ENCODE measurements around the gene KIAA1217.

KIAA1217 gene

GRCh38 chr10:24406809-24407483, 198.0 kb downstream of the KIAA1217 start:
- no peak for TF ChIP-seq JUND (IDR thresholded peaks at IDR 0.05; ENCODE audit: low read depth)
- no peak for DNase-seq (ENCODE audit: low read depth in 1 of 2, low spot score in 1 of 2)
- in situ Hi-C loops (cut with HindIII; ENCODE audit: low pct_unique_long_range_greater_than_20kb, low sequenced_read_pairs) = no loop called here

DNA sequence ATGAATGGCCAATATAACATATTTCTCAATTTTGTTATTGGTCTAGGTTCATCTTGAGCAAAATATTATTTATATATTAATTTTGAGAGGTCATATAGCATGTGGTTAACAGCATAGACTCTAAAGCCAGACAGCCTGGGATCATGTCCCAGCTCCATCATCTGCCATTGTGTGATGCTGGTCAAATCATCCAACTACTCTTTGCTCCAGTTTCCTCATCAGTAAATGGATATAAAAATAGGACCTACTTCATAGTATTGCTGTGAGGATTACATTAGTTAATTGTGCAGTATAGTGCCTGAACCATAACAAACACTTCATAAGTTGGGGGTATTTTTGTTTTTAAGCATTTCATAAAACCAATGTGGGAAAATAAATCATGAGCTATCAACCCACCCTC, 199.0 kb downstream of the KIAA1217 start:
- TF ChIP-seq JUND (IDR thresholded peaks at IDR 0.05; ENCODE audit: low read depth) = no peak

DNA sequence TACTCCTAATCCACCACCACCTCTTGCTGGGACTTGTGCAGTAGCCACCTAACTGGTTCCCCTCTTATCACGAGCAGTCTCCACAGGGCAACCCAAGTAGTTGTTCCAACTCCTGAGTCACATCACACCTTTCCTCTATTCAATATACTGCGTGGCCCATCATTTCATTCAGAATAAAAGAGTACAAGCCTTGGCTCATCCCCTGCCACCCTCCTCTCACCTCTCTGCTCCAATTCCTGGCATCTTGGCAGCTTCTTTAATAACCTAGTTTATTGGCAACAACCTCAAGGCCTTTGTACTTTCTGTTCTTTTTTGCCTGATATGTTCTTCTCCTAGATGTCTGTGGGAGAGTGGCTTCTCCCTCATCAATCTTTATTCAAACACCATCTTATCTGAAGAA, 199.4 kb downstream of the KIAA1217 start:
- DNase-seq (ENCODE audit: low read depth in 1 of 2, low spot score in 1 of 2) = no peak
- in situ Hi-C loops (cut with HindIII; ENCODE audit: low pct_unique_long_range_greater_than_20kb, low sequenced_read_pairs) = no loop called here
- TF ChIP-seq JUND (IDR thresholded peaks at IDR 0.05; ENCODE audit: low read depth) = no peak

More for the DNA sequence above, 199.0 kb downstream of the KIAA1217 start:
- in situ Hi-C loops (cut with HindIII; ENCODE audit: low pct_unique_long_range_greater_than_20kb, low sequenced_read_pairs) = no loop called here
- DNase-seq (ENCODE audit: low read depth in 1 of 2, low spot score in 1 of 2) = no peak

DNA sequence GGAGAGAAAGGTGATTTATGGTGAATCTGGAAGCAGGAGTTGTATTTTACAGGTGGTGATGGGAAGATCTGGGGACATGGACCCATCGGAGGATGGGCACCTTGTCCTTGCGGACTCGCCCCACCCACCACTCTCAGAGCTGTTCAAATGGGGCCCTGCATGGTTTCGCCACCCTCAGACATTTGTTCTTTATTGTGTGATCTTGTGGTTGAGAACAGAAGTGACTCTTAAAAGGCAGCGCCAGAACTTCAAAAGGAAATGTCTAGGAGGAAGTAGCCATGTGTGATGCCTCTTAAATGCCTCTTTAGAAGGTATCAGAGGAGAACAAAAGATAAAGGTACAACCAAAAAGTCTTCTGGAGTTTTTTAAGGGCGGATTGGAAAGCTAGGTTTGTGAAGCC, 205.7 kb downstream of the KIAA1217 start:
- no peak for DNase-seq (ENCODE audit: low read depth in 1 of 2, low spot score in 1 of 2)
- no peak for TF ChIP-seq JUND (IDR thresholded peaks at IDR 0.05; ENCODE audit: low read depth)
- in situ Hi-C loops (cut with HindIII; ENCODE audit: low pct_unique_long_range_greater_than_20kb, low sequenced_read_pairs) = no loop called here

GRCh38 chr10:24415455-24416125, 206.7 kb downstream of the KIAA1217 start:
- TF ChIP-seq JUND (IDR thresholded peaks at IDR 0.05; ENCODE audit: low read depth) = no peak
- in situ Hi-C loops (cut with HindIII; ENCODE audit: low pct_unique_long_range_greater_than_20kb, low sequenced_read_pairs) = no loop called here
- peak in 1 of 2 experiments; percentile 24 for DNase-seq (ENCODE audit: low read depth in 1 of 2, low spot score in 1 of 2)

DNA sequence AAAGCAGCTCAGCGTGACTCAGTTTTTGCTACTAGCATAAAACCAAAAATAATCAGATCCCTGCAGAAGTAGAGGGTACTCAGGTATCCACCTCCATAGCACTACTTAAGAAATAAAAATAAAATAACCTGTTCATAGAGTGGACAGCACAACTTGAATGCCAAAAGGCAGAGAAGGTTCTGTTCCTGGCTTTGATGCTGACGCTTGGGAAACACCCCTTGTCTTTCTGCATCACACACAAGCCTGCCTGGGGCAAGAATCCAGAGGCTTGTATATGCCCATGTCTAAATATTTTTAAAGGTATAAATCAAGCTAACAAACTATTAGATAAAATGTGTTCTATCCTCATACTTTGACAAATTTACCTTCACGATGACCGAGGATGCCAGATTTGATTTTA, 207.3 kb downstream of the KIAA1217 start:
- no peak for DNase-seq (ENCODE audit: low read depth in 1 of 2, low spot score in 1 of 2)
- in situ Hi-C loops (cut with HindIII; ENCODE audit: low pct_unique_long_range_greater_than_20kb, low sequenced_read_pairs) = no loop called here
- no peak for TF ChIP-seq JUND (IDR thresholded peaks at IDR 0.05; ENCODE audit: low read depth)

GRCh38 chr10:24417053-24417452, 208.1 kb downstream of the KIAA1217 start:
- no peak for DNase-seq (ENCODE audit: low read depth in 1 of 2, low spot score in 1 of 2)
- in situ Hi-C loops (cut with HindIII; ENCODE audit: low pct_unique_long_range_greater_than_20kb, low sequenced_read_pairs) = no loop called here
- TF ChIP-seq JUND (IDR thresholded peaks at IDR 0.05; ENCODE audit: low read depth) = no peak

GRCh38 chr10:24418532-24418931, 209.6 kb downstream of the KIAA1217 start:
- no peak for DNase-seq (ENCODE audit: low read depth in 1 of 2, low spot score in 1 of 2)
- in situ Hi-C loops (cut with HindIII; ENCODE audit: low pct_unique_long_range_greater_than_20kb, low sequenced_read_pairs) = no loop called here

DNA sequence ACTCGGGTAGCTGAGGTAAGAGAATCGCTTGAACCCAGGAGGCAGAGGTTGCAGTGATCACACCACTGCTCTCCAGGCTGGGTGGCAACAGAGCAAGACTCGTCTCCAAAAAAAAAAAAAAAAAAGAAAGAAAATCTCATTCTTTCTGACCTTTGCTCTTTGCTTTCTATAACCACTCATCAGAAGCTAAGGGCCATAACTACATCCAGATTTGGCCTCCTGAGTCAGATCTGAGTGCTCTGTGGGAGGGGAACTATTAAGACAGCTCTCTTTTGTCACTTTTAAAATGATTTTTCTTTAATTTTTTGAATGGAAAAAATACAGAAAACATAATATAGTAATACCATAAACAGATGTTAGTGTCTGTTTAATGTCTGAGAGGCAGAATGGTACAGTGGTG, 210.1 kb downstream of the KIAA1217 start:
- TF ChIP-seq JUND (IDR thresholded peaks at IDR 0.05; ENCODE audit: low read depth) = no peak
- in situ Hi-C loops (cut with HindIII; ENCODE audit: low pct_unique_long_range_greater_than_20kb, low sequenced_read_pairs) = no loop called here
- no peak for DNase-seq (ENCODE audit: low read depth in 1 of 2, low spot score in 1 of 2)

More at GRCh38 chr10:24418532-24418931, 209.6 kb downstream of the KIAA1217 start:
- no peak for TF ChIP-seq JUND (IDR thresholded peaks at IDR 0.05; ENCODE audit: low read depth)

DNA sequence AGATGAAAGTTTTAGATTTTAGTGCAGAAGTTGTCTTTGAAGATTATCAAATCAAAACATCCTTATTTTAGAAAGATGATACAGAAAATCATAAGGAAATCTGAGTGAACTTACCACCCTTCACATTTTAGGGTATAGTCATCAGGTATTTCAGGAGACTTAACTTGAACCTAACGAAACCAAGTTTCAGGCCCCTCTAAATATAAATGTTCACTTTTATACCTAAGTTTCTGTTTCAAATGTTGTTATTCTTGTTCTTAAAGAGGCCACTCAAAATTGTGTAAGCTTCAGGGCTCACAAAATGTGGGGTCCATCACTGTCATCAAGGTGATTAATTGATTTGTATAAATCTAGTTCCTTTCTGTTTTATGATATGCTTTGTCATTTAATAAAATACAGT, 216.2 kb downstream of the KIAA1217 start:
- in situ Hi-C loops (cut with HindIII; ENCODE audit: low pct_unique_long_range_greater_than_20kb, low sequenced_read_pairs) = no loop called here
- no peak for TF ChIP-seq JUND (IDR thresholded peaks at IDR 0.05; ENCODE audit: low read depth)
- DNase-seq (ENCODE audit: low read depth in 1 of 2, low spot score in 1 of 2) = no peak

GRCh38 chr10:24427678-24428409, 218.9 kb downstream of the KIAA1217 start:
- DNase-seq (ENCODE audit: low read depth in 1 of 2, low spot score in 1 of 2) = no peak

GRCh38 chr10:24428410-24428782, 219.5 kb downstream of the KIAA1217 start:
- in situ Hi-C loops (cut with HindIII; ENCODE audit: low pct_unique_long_range_greater_than_20kb, low sequenced_read_pairs) = no loop called here
- TF ChIP-seq JUND (IDR thresholded peaks at IDR 0.05; ENCODE audit: low read depth) = no peak
- DNase-seq (ENCODE audit: low read depth in 1 of 2, low spot score in 1 of 2) = no peak

More at GRCh38 chr10:24427678-24428409, 218.9 kb downstream of the KIAA1217 start:
- in situ Hi-C loops (cut with HindIII; ENCODE audit: low pct_unique_long_range_greater_than_20kb, low sequenced_read_pairs) = no loop called here
- TF ChIP-seq JUND (IDR thresholded peaks at IDR 0.05; ENCODE audit: low read depth) = no peak

- no peak for DNase-seq (ENCODE audit: low read depth in 1 of 2, low spot score in 1 of 2)
Observed at GRCh38 chr10:24430591-24430990, 221.7 kb downstream of the KIAA1217 start.

More at GRCh38 chr10:24430591-24430990, 221.7 kb downstream of the KIAA1217 start:
- TF ChIP-seq JUND (IDR thresholded peaks at IDR 0.05; ENCODE audit: low read depth) = no peak
- in situ Hi-C loops (cut with HindIII; ENCODE audit: low pct_unique_long_range_greater_than_20kb, low sequenced_read_pairs) = no loop called here
